Brain microvascular endothelial cell (primary cell): ENCODE measurements around the gene SLC4A5.

Source experiments
- DNase-seq: peaks from one replicate; pipeline ENCODE4 v3.0.0-alpha.2; 2020
- H3K27ac ChIP-seq: fragments of 250-450 bp; sonication (Bioruptor Pico); 2 replicates; pipeline ENCODE4 v1.5.1; 2020; ENCODE audit warnings: mild to moderate bottlenecking, moderate library complexity
- H3K27me3 ChIP-seq: fragments of 250-450 bp; sonication (Bioruptor Pico); replicated peaks from 2 replicates; pipeline ENCODE4 v1.5.1; 2020; ENCODE audit warnings: mild to moderate bottlenecking
- H3K36me3 ChIP-seq: fragments of 250-450 bp; sonication (Bioruptor Pico); replicated peaks from 2 replicates; pipeline ENCODE4 v1.5.1; 2020; ENCODE audit warnings: mild to moderate bottlenecking
- H3K4me3 ChIP-seq: 2 replicates; pipeline ENCODE4 v1.5.1; 2011; ENCODE audit warnings: low read depth, mild to moderate bottlenecking, control low read depth, low read length, moderate library complexity
- CTCF ChIP-seq: IDR thresholded peaks from 2 replicates; pipeline ENCODE4 v1.5.1; 2011; ENCODE audit warnings: low read depth, mild to moderate bottlenecking, moderate library complexity, low read length, control low read depth, inconsistent platforms; ENCODE audit errors: missing control alignments
- in situ Hi-C: cut with HindIII; loops from 2 replicates; pipeline ENCODE4 v1.10.0; 2017; ENCODE audit warnings: low sequenced_read_pairs, low pct_ligation_motif_present

SLC4A5 gene

GRCh38 chr2:74334931-74335333 is 8.3 kb downstream of the SLC4A5 start:
- peak; percentile 96 for TF ChIP-seq CTCF
- no peak overlapping the region for H3K27ac ChIP-seq
- DNase-seq, result peak; percentile 70
- H3K36me3 ChIP-seq, result no peaks in the 10 kb centered on the region
- in situ Hi-C loops, result no loop called here
- no peak overlapping the region for H3K4me3 ChIP-seq
- no peaks in the 10 kb centered on the region for H3K27me3 ChIP-seq

- no peak for TF ChIP-seq CTCF
- DNase-seq, result no peak
- Histone ChIP-seq H3K27ac (no peak overlapping the region), H3K4me3 (no peak overlapping the region), H3K36me3 (no peaks in the 10 kb centered on the region), H3K27me3 (no peaks in the 10 kb centered on the region)
- in situ Hi-C loops, result no loop called here
Observed at GRCh38 chr2:74333896-74334586, 9.2 kb downstream of the SLC4A5 start.

- Histone ChIP-seq H3K4me3 (no peak overlapping the region), H3K27me3 (no peaks in the 10 kb centered on the region), H3K27ac (no peak overlapping the region), H3K36me3 (no peaks in the 10 kb centered on the region)
- DNase-seq, result peak; percentile 52
- TF ChIP-seq CTCF, result peak; percentile 76
- in situ Hi-C loops, result no loop called here
Observed at GRCh38 chr2:74333175-74333574, 10.0 kb downstream of the SLC4A5 start.

GRCh38 chr2:74332550-74333174 is 10.6 kb downstream of the SLC4A5 start:
- no peaks in the 10 kb centered on the region for H3K36me3 ChIP-seq
- H3K27ac ChIP-seq, result no peak overlapping the region
- no peak for DNase-seq
- no peak for TF ChIP-seq CTCF
- no peak overlapping the region for H3K4me3 ChIP-seq
- H3K27me3 ChIP-seq, result no peaks in the 10 kb centered on the region
- in situ Hi-C loops, result no loop called here

- Histone ChIP-seq H3K4me3 (no peak overlapping the region), H3K36me3 (no peaks in the 10 kb centered on the region), H3K27ac (no peak overlapping the region), H3K27me3 (no peaks in the 10 kb centered on the region)
- no peak for TF ChIP-seq CTCF
- in situ Hi-C loops, result no loop called here
- DNase-seq, result no peak
Observed at GRCh38 chr2:74328573-74328972, 14.6 kb downstream of the SLC4A5 start.
